ENCODE measurements around the gene MRPS14. TPM values are rescaled to one million over a fixed set of nuclear protein-coding genes. Genes with fewer than 3 reads are reported as not detected.

MRPS14 gene
- total and polyA plus RNA-seq, 7 experiments from 2014 or later: 12.4 to 67.6 (median 35.6) TPM

DNA sequence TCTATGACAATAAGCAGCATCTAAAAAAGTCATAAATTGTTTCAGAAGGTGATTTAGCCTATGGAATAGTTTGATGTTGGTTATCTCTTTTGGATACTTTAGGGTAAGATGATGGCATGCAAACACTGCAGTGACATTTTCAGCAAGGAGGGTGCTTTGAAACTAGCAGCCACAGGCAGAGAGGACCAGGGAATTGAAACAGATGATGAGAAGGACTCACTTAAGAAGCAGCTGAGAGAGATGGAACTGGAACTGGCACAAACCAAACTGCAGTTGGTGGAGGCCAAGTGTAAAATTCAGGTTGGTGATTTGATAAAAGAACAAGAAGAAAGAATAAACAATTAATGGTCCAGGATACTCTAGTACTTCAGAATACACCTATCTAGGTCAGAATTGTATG lies 34.7 kb downstream of the MRPS14 start:
- DNase-seq (no peak), ATAC-seq (no peak)
- intact Hi-C loops (cut with micrococcal nuclease): no loop called here
- Mint-ChIP-seq H3K4me3 (peak overlapping the region in 4 of 10 donors; percentile 22 to 48 (median 32)), H3K4me1 (peaks cover 5 to 54% (median 43%) of the 10 kb centered on the region in 7 donors), H3K27me3 (no peaks in the 10 kb centered on the region), H3K9me3 (peaks cover 0 to 1% (median 0%) of the 10 kb centered on the region in 11 donors), H3K36me3 (peaks cover 4 to 40% (median 20%) of the 10 kb centered on the region in 5 donors), H3K27ac (peak overlapping the region in 6 of 9 donors; percentile 29 to 92 (median 64))
- H3K9me3 ChIP-seq (ENCODE audit: control insufficient read depth in 2 of 3, low read length in 3 of 3): no peaks in the 10 kb centered on the region
- H3K27me3 ChIP-seq (ENCODE audit: control insufficient read depth in 2 of 2, insufficient read depth in 2 of 2, low read length in 2 of 2): no peaks in the 10 kb centered on the region
- ChIA-PET CTCF (interaction anchor here (1.4 kb wide), 1 partner anchor 9 kb away, joined by 6 read pairs; no protein-coding TSS in a partner anchor), POLR2A (interaction anchor here (0.8 to 2.1 kb wide), 3 partner anchors 11 to 23 kb away, joined by 5 to 31 read pairs (median 6); partner anchors contain the start of gene CACYBP)
- H3K27ac ChIP-seq (ENCODE audit: low read depth, low read length): no peak overlapping the region
- H3K36me3 ChIP-seq (ENCODE audit: control insufficient read depth in 2 of 3, insufficient read depth in 3 of 3, low read length in 3 of 3): no peaks in the 10 kb centered on the region
- no peak overlapping the region for H3K4me3 ChIP-seq (ENCODE audit: low read length)
- peaks cover 8 to 14% of the 10 kb centered on the region in 2 donors for H3K4me1 ChIP-seq (ENCODE audit: control insufficient read depth in 2 of 2, insufficient read depth in 2 of 2, low read length in 2 of 2)

DNA sequence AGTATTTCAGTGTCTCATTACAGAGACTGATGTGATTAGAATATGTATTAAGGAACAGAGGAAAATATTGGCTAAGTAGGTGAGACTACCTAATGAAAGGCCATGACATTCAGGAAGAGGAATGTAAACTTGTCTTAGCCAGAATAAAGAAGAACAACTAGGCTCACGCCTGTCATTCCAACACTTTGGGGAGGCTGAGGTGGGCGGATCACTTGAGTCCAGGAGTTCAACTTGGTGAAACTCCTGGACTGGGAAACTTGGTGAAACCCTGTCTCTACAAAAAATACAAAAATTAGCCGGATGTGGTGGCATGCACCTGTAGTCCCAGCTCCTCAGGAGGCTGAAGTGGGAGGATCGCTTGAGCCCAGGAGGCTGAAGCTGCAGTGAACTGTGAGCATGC lies 38.3 kb downstream of the MRPS14 start:
- H3K9me3 Mint-ChIP-seq: peaks cover 0 to 5% (median 0%) of the 10 kb centered on the region in 11 donors
- Histone ChIP-seq H3K9me3 (ENCODE audit: control insufficient read depth in 2 of 3, low read length in 3 of 3) (no peaks in the 10 kb centered on the region), H3K27ac (ENCODE audit: low read depth, low read length) (no peak overlapping the region), H3K4me1 (ENCODE audit: control insufficient read depth in 2 of 2, insufficient read depth in 2 of 2, low read length in 2 of 2) (peaks cover 8 to 12% of the 10 kb centered on the region in 2 donors), H3K36me3 (ENCODE audit: control insufficient read depth in 2 of 3, insufficient read depth in 3 of 3, low read length in 3 of 3) (peaks cover 0 to 7% (median 6%) of the 10 kb centered on the region in 3 experiments), H3K27me3 (ENCODE audit: control insufficient read depth in 2 of 2, insufficient read depth in 2 of 2, low read length in 2 of 2) (no peaks in the 10 kb centered on the region), H3K4me3 (ENCODE audit: low read length) (no peak overlapping the region)
- POLR2A ChIA-PET: interaction anchor here (0.7 to 12.1 kb wide), 6 partner anchors 8 to 84 kb away, joined by 3 to 154 read pairs (median 4); partner anchors contain the start of gene CACYBP
- peak overlapping the region in 7 of 9 donors; percentile 1 to 74 (median 20) for H3K27ac Mint-ChIP-seq
- peaks cover 12 to 55% (median 49%) of the 10 kb centered on the region in 5 donors for H3K36me3 Mint-ChIP-seq
- DNase-seq: no peak
- no peak overlapping the region for H3K4me3 Mint-ChIP-seq
- no peaks in the 10 kb centered on the region for H3K27me3 Mint-ChIP-seq
- CTCF ChIA-PET: interaction anchor here (1.8 to 4.1 kb wide), 4 partner anchors 15 to 185 kb away, joined by 4 to 18 read pairs (median 8); partner anchors contain the start of gene CACYBP
- ATAC-seq: no peak
- intact Hi-C loops (cut with micrococcal nuclease): no loop called here
- H3K4me1 Mint-ChIP-seq: peaks cover 14 to 64% (median 51%) of the 10 kb centered on the region in 7 donors

DNA sequence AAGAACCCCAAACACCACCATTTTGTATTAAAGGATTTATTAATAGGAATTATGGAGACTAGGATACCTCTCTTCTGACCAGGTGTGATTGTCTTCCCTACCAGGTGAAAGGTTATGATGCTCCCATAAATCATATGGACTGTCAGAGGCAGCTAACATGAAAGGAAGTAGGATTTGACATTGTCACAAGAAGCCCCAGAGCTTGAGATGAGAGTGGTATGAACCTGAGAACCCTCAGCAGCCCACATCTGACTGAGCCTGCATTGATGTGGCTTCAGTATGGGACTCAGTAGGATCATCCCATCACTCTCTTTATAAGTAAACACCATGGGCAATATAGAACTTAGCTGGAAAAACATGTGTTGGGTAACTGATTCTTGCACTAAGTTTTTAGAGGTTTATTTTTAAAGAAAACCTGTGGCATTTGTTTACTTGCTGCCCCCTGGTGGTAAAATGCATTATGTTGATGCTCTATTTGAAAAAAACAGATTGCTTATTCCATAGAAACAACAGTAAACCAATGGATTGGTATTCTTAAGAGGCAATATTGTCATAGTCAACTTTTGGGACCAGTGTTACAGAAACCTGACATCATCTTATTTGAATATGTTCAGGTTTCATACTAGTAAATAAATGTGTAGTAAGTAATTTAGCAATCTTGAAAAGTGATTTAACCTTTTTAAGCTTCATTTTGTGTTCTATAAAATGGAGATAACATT lies 40.1 kb downstream of the MRPS14 start:
- peaks cover 9 to 54% (median 40%) of the 10 kb centered on the region in 7 donors for H3K4me1 Mint-ChIP-seq
- no peak overlapping the region for H3K27ac ChIP-seq (ENCODE audit: low read depth, low read length)
- ATAC-seq (peak; percentile 41), DNase-seq (peak in 7 of 9 donors; percentile 50 to 69 (median 58))
- no peak overlapping the region for H3K4me3 ChIP-seq (ENCODE audit: low read length)
- POLR2A ChIA-PET: interaction anchor here (0.6 to 12.1 kb wide), 7 partner anchors 12 to 908 kb away, joined by 3 to 154 read pairs (median 4); partner anchors contain the start of gene CACYBP
- H3K9me3 ChIP-seq (ENCODE audit: control insufficient read depth in 2 of 3, low read length in 3 of 3): no peaks in the 10 kb centered on the region
- peaks cover 0 to 7% (median 6%) of the 10 kb centered on the region in 3 experiments for H3K36me3 ChIP-seq (ENCODE audit: control insufficient read depth in 2 of 3, insufficient read depth in 3 of 3, low read length in 3 of 3)
- no peaks in the 10 kb centered on the region for H3K27me3 ChIP-seq (ENCODE audit: control insufficient read depth in 2 of 2, insufficient read depth in 2 of 2, low read length in 2 of 2)
- peaks cover 8 to 49% (median 47%) of the 10 kb centered on the region in 5 donors for H3K36me3 Mint-ChIP-seq
- no peaks in the 10 kb centered on the region for H3K27me3 Mint-ChIP-seq
- peaks cover 0 to 9% of the 10 kb centered on the region in 2 donors for H3K4me1 ChIP-seq (ENCODE audit: control insufficient read depth in 2 of 2, insufficient read depth in 2 of 2, low read length in 2 of 2)
- peaks cover 0 to 5% (median 0%) of the 10 kb centered on the region in 11 donors for H3K9me3 Mint-ChIP-seq
- H3K27ac Mint-ChIP-seq: peak overlapping the region in 7 of 9 donors; percentile 19 to 91 (median 48)
- intact Hi-C loops (cut with micrococcal nuclease): loop anchor here (1.0 kb wide), 7 partner anchors 8 to 213 kb away; no protein-coding TSS in a partner anchor
- H3K4me3 Mint-ChIP-seq: no peak overlapping the region
- CTCF ChIA-PET: interaction anchor here (0.6 to 2.1 kb wide), 13 partner anchors 13 to 206 kb away, joined by 3 to 15 read pairs (median 3); no protein-coding TSS in a partner anchor

DNA sequence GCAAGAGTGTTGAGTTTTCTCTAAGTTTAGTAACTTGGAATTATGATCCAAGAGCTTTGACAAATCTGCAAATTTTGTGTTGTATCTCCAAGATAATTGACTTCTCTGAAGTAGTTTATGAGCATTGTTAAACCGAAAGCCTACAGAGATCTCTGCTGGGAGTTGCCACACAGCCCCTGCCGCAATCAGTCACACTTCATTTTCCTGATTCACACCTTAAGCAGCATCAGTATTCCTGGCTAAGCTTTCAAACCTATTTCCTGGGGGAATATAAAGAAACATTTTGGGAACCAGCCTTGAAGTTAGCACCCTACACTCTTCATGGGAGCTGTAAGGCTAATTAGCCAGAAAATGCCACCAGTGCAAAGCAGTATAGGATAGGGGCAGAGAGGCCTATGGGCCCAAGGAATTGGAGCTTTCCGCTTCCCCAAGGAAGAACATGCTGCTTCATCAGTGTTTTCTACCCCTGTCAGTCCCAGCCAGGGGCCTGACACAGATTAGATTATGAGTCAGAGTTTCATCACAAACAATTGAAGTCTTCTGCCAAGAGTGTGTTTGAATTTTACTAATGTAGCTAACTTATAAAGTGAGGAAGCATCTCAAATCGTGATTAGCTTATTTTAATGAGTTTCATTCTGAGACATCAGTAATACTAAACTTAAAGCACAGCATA lies 46.7 kb downstream of the MRPS14 start:
- Mint-ChIP-seq H3K9me3 (peaks cover 0 to 5% (median 0%) of the 10 kb centered on the region in 11 donors), H3K4me3 (no peak overlapping the region), H3K36me3 (peaks cover 14 to 65% (median 51%) of the 10 kb centered on the region in 5 donors), H3K27me3 (no peaks in the 10 kb centered on the region), H3K27ac (peak overlapping the region in 5 of 9 donors; percentile 4 to 45 (median 22)), H3K4me1 (peaks cover 22 to 69% (median 53%) of the 10 kb centered on the region in 7 donors)
- Histone ChIP-seq H3K4me1 (ENCODE audit: control insufficient read depth in 2 of 2, insufficient read depth in 2 of 2, low read length in 2 of 2) (peaks cover 9 to 11% of the 10 kb centered on the region in 2 donors), H3K4me3 (ENCODE audit: low read length) (no peak overlapping the region), H3K36me3 (ENCODE audit: control insufficient read depth in 2 of 3, insufficient read depth in 3 of 3, low read length in 3 of 3) (peaks cover 0 to 16% (median 0%) of the 10 kb centered on the region in 3 experiments), H3K9me3 (ENCODE audit: control insufficient read depth in 2 of 3, low read length in 3 of 3) (no peaks in the 10 kb centered on the region), H3K27me3 (ENCODE audit: control insufficient read depth in 2 of 2, insufficient read depth in 2 of 2, low read length in 2 of 2) (no peaks in the 10 kb centered on the region), H3K27ac (ENCODE audit: low read depth, low read length) (no peak overlapping the region)
- ATAC-seq: no peak
- POLR2A ChIA-PET: interaction anchor here (1.2 to 12.1 kb wide), 3 partner anchors 8 to 33 kb away, joined by 3 to 154 read pairs (median 31); partner anchors contain the start of gene CACYBP
- intact Hi-C loops (cut with micrococcal nuclease): no loop called here
- no peak for DNase-seq
- CTCF ChIA-PET: interaction anchor here (0.5 to 1.3 kb wide), 4 partner anchors 20 to 232 kb away, joined by 3 read pairs; no protein-coding TSS in a partner anchor

DNA sequence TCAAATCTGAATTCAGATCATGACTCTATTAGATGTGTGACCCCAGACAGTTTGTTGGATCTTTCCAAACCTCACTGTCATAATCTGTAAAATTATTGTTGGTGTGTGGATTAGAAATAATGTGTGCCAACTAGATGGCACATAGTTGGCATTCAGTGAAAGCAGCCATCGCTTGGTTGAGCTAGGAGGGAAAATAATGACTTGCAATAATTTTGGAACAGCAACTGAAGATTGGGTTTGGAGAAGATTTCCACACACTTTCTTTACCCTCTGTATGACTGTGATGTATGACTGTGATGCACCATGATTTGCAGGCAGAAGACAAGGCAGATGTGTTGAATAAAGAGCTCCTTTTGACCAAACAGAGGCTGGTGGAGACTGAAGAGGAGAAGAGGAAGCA lies 47.5 kb downstream of the MRPS14 start:
- no peak overlapping the region for H3K4me3 Mint-ChIP-seq
- DNase-seq (no peak), ATAC-seq (no peak)
- H3K4me1 ChIP-seq (ENCODE audit: control insufficient read depth in 2 of 2, insufficient read depth in 2 of 2, low read length in 2 of 2): peaks cover 15% of the 10 kb centered on the region in 2 donors
- no peak overlapping the region for H3K27ac ChIP-seq (ENCODE audit: low read depth, low read length)
- H3K27me3 Mint-ChIP-seq: no peaks in the 10 kb centered on the region
- POLR2A ChIA-PET: interaction anchor here (0.6 to 12.1 kb wide), 6 partner anchors 7 to 48 kb away, joined by 3 to 154 read pairs (median 5); partner anchors contain the start of genes CACYBP and MRPS14
- peaks cover 23 to 67% (median 53%) of the 10 kb centered on the region in 7 donors for H3K4me1 Mint-ChIP-seq
- intact Hi-C loops (cut with micrococcal nuclease): no loop called here
- peaks cover 0 to 16% (median 0%) of the 10 kb centered on the region in 3 experiments for H3K36me3 ChIP-seq (ENCODE audit: control insufficient read depth in 2 of 3, insufficient read depth in 3 of 3, low read length in 3 of 3)
- CTCF ChIA-PET: interaction anchor here (0.8 to 1.3 kb wide), 2 partner anchors 23 to 33 kb away, joined by 3 read pairs; no protein-coding TSS in a partner anchor
- no peaks in the 10 kb centered on the region for H3K27me3 ChIP-seq (ENCODE audit: control insufficient read depth in 2 of 2, insufficient read depth in 2 of 2, low read length in 2 of 2)
- peaks cover 0 to 5% (median 0%) of the 10 kb centered on the region in 11 donors for H3K9me3 Mint-ChIP-seq
- no peak overlapping the region for H3K4me3 ChIP-seq (ENCODE audit: low read length)
- H3K9me3 ChIP-seq (ENCODE audit: control insufficient read depth in 2 of 3, low read length in 3 of 3): no peaks in the 10 kb centered on the region
- H3K36me3 Mint-ChIP-seq: peaks cover 13 to 62% (median 51%) of the 10 kb centered on the region in 5 donors
- peak overlapping the region in 4 of 9 donors; percentile 28 to 77 (median 76) for H3K27ac Mint-ChIP-seq

DNA sequence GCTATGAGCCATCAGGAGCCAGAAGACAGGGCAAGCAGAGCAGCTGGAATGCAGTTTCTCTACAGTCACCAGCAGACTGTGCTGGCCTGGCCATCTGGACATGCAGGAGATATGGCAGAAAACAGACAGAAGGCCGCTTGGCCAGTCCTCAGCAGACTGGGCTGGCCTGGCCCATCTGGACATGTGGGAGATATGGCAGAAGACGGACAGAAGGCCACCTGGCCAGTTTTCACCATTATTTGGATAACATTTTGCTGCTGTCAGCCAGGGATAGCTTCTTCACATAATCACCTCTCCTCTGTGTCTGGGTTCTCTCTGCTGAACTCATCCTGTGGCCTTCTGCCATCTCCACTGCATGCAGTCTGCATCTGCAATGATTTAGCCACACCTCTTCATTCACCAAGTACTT lies 48.5 kb downstream of the MRPS14 start:
- no peak for DNase-seq
- Mint-ChIP-seq H3K9me3 (no peaks in the 10 kb centered on the region), H3K4me1 (peaks cover 27 to 66% (median 55%) of the 10 kb centered on the region in 7 donors), H3K27me3 (no peaks in the 10 kb centered on the region), H3K27ac (peak overlapping the region in 2 of 9 donors; percentile 28 to 75), H3K4me3 (no peak overlapping the region), H3K36me3 (peaks cover 7 to 61% (median 44%) of the 10 kb centered on the region in 5 donors)
- ATAC-seq: no peak
- Histone ChIP-seq H3K27me3 (ENCODE audit: control insufficient read depth in 2 of 2, insufficient read depth in 2 of 2, low read length in 2 of 2) (no peaks in the 10 kb centered on the region), H3K27ac (ENCODE audit: low read depth, low read length) (no peak overlapping the region), H3K36me3 (ENCODE audit: control insufficient read depth in 2 of 3, insufficient read depth in 3 of 3, low read length in 3 of 3) (peaks cover 0 to 10% (median 0%) of the 10 kb centered on the region in 3 experiments), H3K4me3 (ENCODE audit: low read length) (no peak overlapping the region), H3K9me3 (ENCODE audit: control insufficient read depth in 2 of 3, low read length in 3 of 3) (no peaks in the 10 kb centered on the region), H3K4me1 (ENCODE audit: control insufficient read depth in 2 of 2, insufficient read depth in 2 of 2, low read length in 2 of 2) (peaks cover 23 to 26% of the 10 kb centered on the region in 2 donors)
- ChIA-PET POLR2A (interaction anchor here (0.7 to 12.1 kb wide), 8 partner anchors 6 to 175 kb away, joined by 3 to 154 read pairs (median 4); no protein-coding TSS in a partner anchor), CTCF (no interaction called here)
- intact Hi-C loops (cut with micrococcal nuclease): no loop called here
